Measurements from ENCODE around the gene AGER. TPM values are rescaled to one million over a fixed set of nuclear protein-coding genes. Genes with fewer than 3 reads are reported as not detected.

AGER gene
- total RNA-seq, 2 donors from 2014 or later: 0.94 to 1.4 TPM

GRCh38 chr6:32179766-32180405 is 4.2 kb downstream of the AGER start:
- H3K4me1 ChIP-seq: peaks cover 0 to 69% of the 10 kb centered on the region in 2 donors
- no peak for DNase-seq (ENCODE audit: low spot score)
- H3K27me3 ChIP-seq: no peaks in the 10 kb centered on the region
- TF ChIP-seq, protein P1, sequence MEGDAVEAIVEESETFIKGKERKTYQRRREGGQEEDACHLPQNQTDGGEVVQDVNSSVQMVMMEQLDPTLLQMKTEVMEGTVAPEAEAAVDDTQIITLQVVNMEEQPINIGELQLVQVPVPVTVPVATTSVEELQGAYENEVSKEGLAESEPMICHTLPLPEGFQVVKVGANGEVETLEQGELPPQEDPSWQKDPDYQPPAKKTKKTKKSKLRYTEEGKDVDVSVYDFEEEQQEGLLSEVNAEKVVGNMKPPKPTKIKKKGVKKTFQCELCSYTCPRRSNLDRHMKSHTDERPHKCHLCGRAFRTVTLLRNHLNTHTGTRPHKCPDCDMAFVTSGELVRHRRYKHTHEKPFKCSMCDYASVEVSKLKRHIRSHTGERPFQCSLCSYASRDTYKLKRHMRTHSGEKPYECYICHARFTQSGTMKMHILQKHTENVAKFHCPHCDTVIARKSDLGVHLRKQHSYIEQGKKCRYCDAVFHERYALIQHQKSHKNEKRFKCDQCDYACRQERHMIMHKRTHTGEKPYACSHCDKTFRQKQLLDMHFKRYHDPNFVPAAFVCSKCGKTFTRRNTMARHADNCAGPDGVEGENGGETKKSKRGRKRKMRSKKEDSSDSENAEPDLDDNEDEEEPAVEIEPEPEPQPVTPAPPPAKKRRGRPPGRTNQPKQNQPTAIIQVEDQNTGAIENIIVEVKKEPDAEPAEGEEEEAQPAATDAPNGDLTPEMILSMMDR (IDR thresholded peaks at IDR 0.05): no peak
- H3K27ac ChIP-seq: peak overlapping the region; percentile 92 to 94
- H3K36me3 ChIP-seq: peaks cover 28% of the 10 kb centered on the region
- no peaks in the 10 kb centered on the region for H3K9me3 ChIP-seq
- H3K4me3 ChIP-seq: no peak overlapping the region

DNA sequence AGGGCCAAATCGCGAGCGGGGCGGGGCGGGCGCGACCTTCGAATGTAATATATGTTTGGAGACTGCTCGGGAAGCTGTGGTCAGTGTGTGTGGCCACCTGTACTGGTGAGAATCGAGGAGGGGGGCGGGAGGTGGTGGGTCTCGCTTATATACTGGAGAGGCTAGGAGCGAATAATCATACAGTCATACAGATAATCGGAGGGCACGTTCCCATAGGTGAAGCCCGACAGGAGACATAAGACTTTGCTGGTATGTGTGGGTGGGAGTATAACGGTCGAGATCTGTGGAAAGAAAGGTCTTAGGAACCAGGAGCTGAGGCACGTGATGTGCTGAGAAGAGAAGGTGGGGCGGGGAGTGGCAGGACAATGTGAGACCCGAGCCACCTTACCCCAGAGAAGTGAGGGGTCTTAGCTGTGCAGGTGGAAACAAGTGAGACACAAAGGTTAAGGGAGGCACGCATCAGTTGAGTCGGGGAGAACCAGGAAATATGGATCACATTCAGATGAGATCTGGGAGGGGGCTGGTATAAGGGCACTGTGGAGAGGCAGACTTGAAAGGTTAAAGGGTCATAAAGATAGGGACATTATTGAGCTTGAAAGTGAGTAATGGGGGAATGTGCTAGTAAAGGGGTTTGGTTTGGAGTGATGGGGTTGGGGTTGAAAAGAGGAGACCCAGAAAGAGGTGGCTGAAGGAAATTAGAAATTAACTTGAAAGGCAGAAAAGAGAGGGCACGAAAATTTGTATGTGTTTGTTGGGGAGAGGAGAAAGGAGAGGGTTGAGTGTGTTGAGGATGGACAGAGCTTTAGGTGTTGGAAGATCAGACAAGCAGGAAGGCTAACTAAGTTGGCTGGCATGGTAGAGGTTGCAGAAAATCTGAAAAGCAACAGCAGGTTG is 5.3 kb downstream of the AGER start:
- no peak for DNase-seq (ENCODE audit: low spot score)
- TF ChIP-seq, protein P1 (IDR thresholded peaks at IDR 0.05): no peak
- Histone ChIP-seq H3K4me3 (peak overlapping the region; percentile 88 to 95), H3K9me3 (no peaks in the 10 kb centered on the region), H3K4me1 (peaks cover 0 to 67% of the 10 kb centered on the region in 2 donors), H3K27me3 (no peaks in the 10 kb centered on the region), H3K36me3 (peaks cover 28% of the 10 kb centered on the region), H3K27ac (peak overlapping the region; percentile 92 to 94)

DNA sequence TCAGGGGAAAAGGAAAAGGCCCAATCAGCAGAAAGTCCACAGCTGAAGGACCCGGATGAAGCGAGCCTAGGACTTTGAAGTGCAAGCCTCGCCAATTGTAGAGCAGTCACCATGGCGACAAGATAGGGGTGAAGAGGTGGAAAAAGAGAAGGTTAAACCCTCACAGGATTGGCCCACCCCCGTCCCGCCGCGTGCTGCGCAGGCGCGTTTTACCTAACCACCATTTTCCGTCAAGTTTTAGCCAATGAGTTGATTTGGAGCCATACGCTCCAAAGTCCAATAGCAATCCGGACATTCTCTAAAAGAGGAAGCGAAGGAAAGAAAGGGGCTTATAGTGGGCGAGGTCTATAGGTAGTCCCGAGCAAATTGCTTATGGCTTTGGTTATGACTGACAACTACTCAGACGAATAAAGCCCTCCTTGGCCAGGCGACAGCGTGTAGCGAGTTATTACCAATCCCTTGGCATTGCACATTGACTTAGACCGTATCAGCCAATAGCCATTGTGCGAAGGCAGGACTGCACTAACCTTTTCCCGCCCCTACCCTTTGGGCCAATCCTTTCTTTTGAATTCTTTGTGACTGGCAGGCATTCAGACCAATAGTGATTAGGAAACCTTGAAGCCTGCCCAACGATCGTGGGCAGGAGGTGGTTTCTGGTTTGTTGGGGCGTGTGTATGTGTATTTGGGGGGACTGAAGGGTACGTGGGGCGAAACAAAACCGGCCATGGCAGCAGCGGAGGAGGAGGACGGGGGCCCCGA is 6.1 kb downstream of the AGER start, which contains the start of gene RNF5:
RNF5 (plus strand) TSS at position 618 of the 759 bp plus-strand sequence; CDS start at position 725, 107 bp downstream.
- H3K4me1 ChIP-seq: peaks cover 0 to 61% of the 10 kb centered on the region in 2 donors
- peak; percentile 99 for DNase-seq (ENCODE audit: low spot score)
- H3K27me3 ChIP-seq: no peaks in the 10 kb centered on the region
- H3K27ac ChIP-seq: peak within 1 kb of the TSS; percentile 92 to 94
- no peaks in the 10 kb centered on the region for H3K9me3 ChIP-seq
- TF ChIP-seq, protein P1 (IDR thresholded peaks at IDR 0.05): no peak
- peaks cover 25% of the 10 kb centered on the region for H3K36me3 ChIP-seq
- peak within 1 kb of the TSS; percentile 88 to 95 for H3K4me3 ChIP-seq

DNA sequence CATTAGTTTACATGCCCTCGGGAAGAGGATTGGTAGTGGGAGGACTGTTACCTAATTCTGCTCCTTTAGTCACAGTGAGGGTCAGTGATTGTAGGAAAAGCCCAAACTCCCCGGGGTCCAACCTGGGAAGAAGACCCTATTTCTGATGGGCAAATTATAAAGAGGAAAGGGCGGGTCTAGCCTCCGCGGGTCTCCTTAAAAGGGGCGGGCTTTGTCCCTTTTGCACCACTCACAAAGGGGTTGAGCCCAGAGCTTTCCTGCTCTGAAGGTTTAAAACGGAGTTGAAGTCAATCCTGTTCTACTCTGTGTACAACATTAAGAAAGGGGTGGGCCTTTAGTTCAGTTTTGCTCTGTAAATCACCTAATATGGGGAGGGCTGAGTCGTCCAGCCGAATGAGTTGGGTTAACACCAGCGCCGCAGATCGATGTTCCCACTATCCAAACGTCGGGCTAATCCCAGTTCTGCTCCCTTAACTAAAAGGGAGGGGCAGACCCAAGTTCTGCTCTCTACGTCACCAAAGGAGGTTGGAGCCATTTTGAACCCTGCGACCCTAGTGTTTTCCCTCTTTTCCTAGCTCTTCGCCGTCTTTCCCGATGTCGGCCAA is 6.8 kb downstream of the AGER start:
- DNase-seq (ENCODE audit: low spot score): no peak
- Histone ChIP-seq H3K4me3 (peak overlapping the region; percentile 88 to 95), H3K27ac (peak overlapping the region; percentile 92 to 94), H3K27me3 (no peaks in the 10 kb centered on the region), H3K36me3 (peaks cover 20% of the 10 kb centered on the region), H3K9me3 (no peaks in the 10 kb centered on the region), H3K4me1 (peaks cover 0 to 61% of the 10 kb centered on the region in 2 donors)
- TF ChIP-seq, protein P1 (IDR thresholded peaks at IDR 0.05): no peak

- Histone ChIP-seq H3K36me3 (peaks cover 16% of the 10 kb centered on the region), H3K27ac (peak overlapping the region; percentile 92 to 94), H3K4me3 (peak overlapping the region; percentile 88 to 95), H3K4me1 (peaks cover 0 to 57% of the 10 kb centered on the region in 2 donors), H3K9me3 (no peaks in the 10 kb centered on the region), H3K27me3 (no peaks in the 10 kb centered on the region)
- no peak for DNase-seq (ENCODE audit: low spot score)
- TF ChIP-seq, protein P1 (IDR thresholded peaks at IDR 0.05): no peak
These were observed 7.4 kb downstream of the AGER start for GRCh38 chr6:32176476-32177182.
